ENCODE results near the gene PPY.

DNA sequence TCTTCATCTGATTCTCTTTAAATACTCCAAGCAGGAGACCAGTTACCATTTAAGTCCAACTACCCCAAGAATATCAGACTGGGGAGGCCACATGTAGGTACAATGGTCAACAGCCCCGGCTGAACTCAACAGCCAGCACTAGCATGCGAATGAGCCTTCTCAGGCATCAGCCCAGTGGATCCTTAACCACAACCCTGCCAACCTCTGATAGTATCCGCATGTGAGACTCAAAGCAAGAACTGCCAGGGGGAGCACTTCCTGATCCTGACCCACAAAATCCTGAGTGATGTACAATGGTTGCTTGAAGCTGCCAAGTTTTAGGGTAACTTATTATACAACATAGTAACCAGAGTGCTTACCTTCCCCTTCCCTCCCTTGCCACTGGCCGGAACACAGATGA is 7.5 kb upstream of the PPY start:
- TF ChIP-seq NFYB (CRISPR knock-in tag; conservative IDR thresholded peaks at IDR 0.05; ENCODE audit: low read depth) = no peak
- TF ChIP-seq, protein P1, sequence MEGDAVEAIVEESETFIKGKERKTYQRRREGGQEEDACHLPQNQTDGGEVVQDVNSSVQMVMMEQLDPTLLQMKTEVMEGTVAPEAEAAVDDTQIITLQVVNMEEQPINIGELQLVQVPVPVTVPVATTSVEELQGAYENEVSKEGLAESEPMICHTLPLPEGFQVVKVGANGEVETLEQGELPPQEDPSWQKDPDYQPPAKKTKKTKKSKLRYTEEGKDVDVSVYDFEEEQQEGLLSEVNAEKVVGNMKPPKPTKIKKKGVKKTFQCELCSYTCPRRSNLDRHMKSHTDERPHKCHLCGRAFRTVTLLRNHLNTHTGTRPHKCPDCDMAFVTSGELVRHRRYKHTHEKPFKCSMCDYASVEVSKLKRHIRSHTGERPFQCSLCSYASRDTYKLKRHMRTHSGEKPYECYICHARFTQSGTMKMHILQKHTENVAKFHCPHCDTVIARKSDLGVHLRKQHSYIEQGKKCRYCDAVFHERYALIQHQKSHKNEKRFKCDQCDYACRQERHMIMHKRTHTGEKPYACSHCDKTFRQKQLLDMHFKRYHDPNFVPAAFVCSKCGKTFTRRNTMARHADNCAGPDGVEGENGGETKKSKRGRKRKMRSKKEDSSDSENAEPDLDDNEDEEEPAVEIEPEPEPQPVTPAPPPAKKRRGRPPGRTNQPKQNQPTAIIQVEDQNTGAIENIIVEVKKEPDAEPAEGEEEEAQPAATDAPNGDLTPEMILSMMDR (IDR thresholded peaks at IDR 0.05) = no peak
- TF ChIP-seq, protein P2, sequence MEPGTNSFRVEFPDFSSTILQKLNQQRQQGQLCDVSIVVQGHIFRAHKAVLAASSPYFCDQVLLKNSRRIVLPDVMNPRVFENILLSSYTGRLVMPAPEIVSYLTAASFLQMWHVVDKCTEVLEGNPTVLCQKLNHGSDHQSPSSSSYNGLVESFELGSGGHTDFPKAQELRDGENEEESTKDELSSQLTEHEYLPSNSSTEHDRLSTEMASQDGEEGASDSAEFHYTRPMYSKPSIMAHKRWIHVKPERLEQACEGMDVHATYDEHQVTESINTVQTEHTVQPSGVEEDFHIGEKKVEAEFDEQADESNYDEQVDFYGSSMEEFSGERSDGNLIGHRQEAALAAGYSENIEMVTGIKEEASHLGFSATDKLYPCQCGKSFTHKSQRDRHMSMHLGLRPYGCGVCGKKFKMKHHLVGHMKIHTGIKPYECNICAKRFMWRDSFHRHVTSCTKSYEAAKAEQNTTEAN (CRISPR knock-in tag; IDR thresholded peaks at IDR 0.05) = no peak
- no peak for TF ChIP-seq GABPB1 (CRISPR knock-in tag; IDR thresholded peaks at IDR 0.05)
- no peak for TF ChIP-seq ZNF232 (CRISPR knock-in tag; IDR thresholded peaks at IDR 0.05)
- TF ChIP-seq, protein P3, sequence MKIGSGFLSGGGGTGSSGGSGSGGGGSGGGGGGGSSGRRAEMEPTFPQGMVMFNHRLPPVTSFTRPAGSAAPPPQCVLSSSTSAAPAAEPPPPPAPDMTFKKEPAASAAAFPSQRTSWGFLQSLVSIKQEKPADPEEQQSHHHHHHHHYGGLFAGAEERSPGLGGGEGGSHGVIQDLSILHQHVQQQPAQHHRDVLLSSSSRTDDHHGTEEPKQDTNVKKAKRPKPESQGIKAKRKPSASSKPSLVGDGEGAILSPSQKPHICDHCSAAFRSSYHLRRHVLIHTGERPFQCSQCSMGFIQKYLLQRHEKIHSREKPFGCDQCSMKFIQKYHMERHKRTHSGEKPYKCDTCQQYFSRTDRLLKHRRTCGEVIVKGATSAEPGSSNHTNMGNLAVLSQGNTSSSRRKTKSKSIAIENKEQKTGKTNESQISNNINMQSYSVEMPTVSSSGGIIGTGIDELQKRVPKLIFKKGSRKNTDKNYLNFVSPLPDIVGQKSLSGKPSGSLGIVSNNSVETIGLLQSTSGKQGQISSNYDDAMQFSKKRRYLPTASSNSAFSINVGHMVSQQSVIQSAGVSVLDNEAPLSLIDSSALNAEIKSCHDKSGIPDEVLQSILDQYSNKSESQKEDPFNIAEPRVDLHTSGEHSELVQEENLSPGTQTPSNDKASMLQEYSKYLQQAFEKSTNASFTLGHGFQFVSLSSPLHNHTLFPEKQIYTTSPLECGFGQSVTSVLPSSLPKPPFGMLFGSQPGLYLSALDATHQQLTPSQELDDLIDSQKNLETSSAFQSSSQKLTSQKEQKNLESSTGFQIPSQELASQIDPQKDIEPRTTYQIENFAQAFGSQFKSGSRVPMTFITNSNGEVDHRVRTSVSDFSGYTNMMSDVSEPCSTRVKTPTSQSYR (CRISPR knock-in tag; IDR thresholded peaks at IDR 0.05) = no peak
- no peak for TF ChIP-seq CREB1 (CRISPR knock-in tag; IDR thresholded peaks at IDR 0.05)
